ENCODE results near the gene ASCC3. TPM values are rescaled to one million over a fixed set of nuclear protein-coding genes. Genes with fewer than 3 reads are reported as not detected.

ASCC3 gene
- total and polyA plus RNA-seq, 4 donors = 12.8 to 32.7 (median 16.4) TPM

GRCh38 chr6:100839419-100839818, 41.7 kb downstream of the ASCC3 start:
- WGBS = 99% methylated on average over 1 of the region's 1 CpG
- Histone ChIP-seq H3K27me3 (ENCODE audit: control insufficient read depth in 4 of 4, insufficient read depth in 4 of 4, low read length in 3 of 4) (no peaks in the 10 kb centered on the region), H3K9me3 (ENCODE audit: control insufficient read depth in 4 of 4, low read length in 3 of 4) (no peaks in the 10 kb centered on the region), H3K4me3 (ENCODE audit: low read depth in 1 of 3, low read length in 3 of 3) (no peak overlapping the region), H3K36me3 (ENCODE audit: control insufficient read depth in 4 of 4, insufficient read depth in 3 of 4, low read depth in 1 of 4, low read length in 3 of 4) (no peaks in the 10 kb centered on the region), H3K4me1 (ENCODE audit: control insufficient read depth in 4 of 4, insufficient read depth in 4 of 4, low read length in 3 of 4) (no peaks in the 10 kb centered on the region), H3K9ac (ENCODE audit: low read depth in 1 of 2, low read length in 2 of 2) (no peak overlapping the region), H3K27ac (ENCODE audit: low read depth in 1 of 2, low read length in 2 of 2) (no peak overlapping the region)
- TF ChIP-seq ATF3 (IDR thresholded peaks at IDR 0.05) (no peak), YY1 (IDR thresholded peaks at IDR 0.05) (no peak), SP1 (IDR thresholded peaks at IDR 0.05) (no peak), RXRA (IDR thresholded peaks at IDR 0.05) (no peak), HNF4G (IDR thresholded peaks at IDR 0.05) (no peak), ZBTB33 (IDR thresholded peaks at IDR 0.05) (no peak), TAF1 (conservative IDR thresholded peaks at IDR 0.05) (no peak), REST (IDR thresholded peaks at IDR 0.05) (no peak), MAX (IDR thresholded peaks at IDR 0.05) (no peak), RAD21 (IDR thresholded peaks at IDR 0.05) (no peak), EGR1 (IDR thresholded peaks at IDR 0.05; ENCODE audit: low read depth in 2 of 2) (no peak), FOXA1 (IDR thresholded peaks at IDR 0.05) (no peak), JUND (IDR thresholded peaks at IDR 0.05) (no peak), CTCF (IDR thresholded peaks at IDR 0.05; ENCODE audit: low read depth, low read length, missing input control) (no peak), NR2F2 (IDR thresholded peaks at IDR 0.05) (no peak)
- no peak for DNase-seq (ENCODE audit: low spot score)

GRCh38 chr6:100838011-100838410, 43.1 kb downstream of the ASCC3 start:
- Histone ChIP-seq H3K36me3 (ENCODE audit: control insufficient read depth in 4 of 4, insufficient read depth in 3 of 4, low read depth in 1 of 4, low read length in 3 of 4) (no peaks in the 10 kb centered on the region), H3K27me3 (ENCODE audit: control insufficient read depth in 4 of 4, insufficient read depth in 4 of 4, low read length in 3 of 4) (no peaks in the 10 kb centered on the region), H3K27ac (ENCODE audit: low read depth in 1 of 2, low read length in 2 of 2) (no peak overlapping the region), H3K9me3 (ENCODE audit: control insufficient read depth in 4 of 4, low read length in 3 of 4) (no peaks in the 10 kb centered on the region), H3K9ac (ENCODE audit: low read depth in 1 of 2, low read length in 2 of 2) (no peak overlapping the region), H3K4me3 (ENCODE audit: low read depth in 1 of 3, low read length in 3 of 3) (no peak overlapping the region), H3K4me1 (ENCODE audit: control insufficient read depth in 4 of 4, insufficient read depth in 4 of 4, low read length in 3 of 4) (no peaks in the 10 kb centered on the region)
- DNase-seq (ENCODE audit: low spot score) = no peak
- no peak for TF ChIP-seq ATF3 (IDR thresholded peaks at IDR 0.05)
- no peak for TF ChIP-seq HNF4A (conservative IDR thresholded peaks at IDR 0.05)
- TF ChIP-seq RAD21 (IDR thresholded peaks at IDR 0.05) = no peak
- TF ChIP-seq NR2F2 (IDR thresholded peaks at IDR 0.05) = no peak
- no peak for TF ChIP-seq REST (IDR thresholded peaks at IDR 0.05)
- TF ChIP-seq FOXA1 (IDR thresholded peaks at IDR 0.05) = no peak
- TF ChIP-seq RXRA (IDR thresholded peaks at IDR 0.05) = no peak
- no peak for TF ChIP-seq ZBTB33 (IDR thresholded peaks at IDR 0.05)
- no peak for TF ChIP-seq MAX (IDR thresholded peaks at IDR 0.05)
- no peak for TF ChIP-seq YY1 (IDR thresholded peaks at IDR 0.05)
- no peak for TF ChIP-seq HNF4G (IDR thresholded peaks at IDR 0.05)
- no peak for TF ChIP-seq EGR1 (IDR thresholded peaks at IDR 0.05; ENCODE audit: low read depth in 2 of 2)

All from liver (tissue), 9 donors.